ENCODE results near the gene MIPOL1. TPM values are rescaled to one million over a fixed set of nuclear protein-coding genes. Genes with fewer than 3 reads are reported as not detected.

The MIPOL1 gene
- total and polyA plus RNA-seq, 5 donors = 3.9 to 13.2 (median 11.3) TPM

GRCh38 chr14:37594971-37595808 lies 397.5 kb downstream of the MIPOL1 start, which contains the start of the genes FOXA1 and TTC6:
TSS of gene FOXA1 (minus strand) at chr14:37595249. CDS start at chr14:37594972, 277 bp downstream.
TSS of gene TTC6 (plus strand) at chr14:37595629. CDS start at chr14:37622065, 26,436 bp downstream.
- ATAC-seq = peak in 1 of 2 donors; percentile 27
- Histone ChIP-seq H3K9me3 (ENCODE audit: control insufficient read depth, low read length) (no peaks in the 10 kb centered on the region), H3K27me3 (ENCODE audit: control insufficient read depth, insufficient read depth) (peaks cover 3% of the 10 kb centered on the region), H3K27ac (ENCODE audit: low read length) (no peak within 1 kb of the TSS), H3K4me3 (ENCODE audit: low read length) (peak within 1 kb of the TSS; percentile 67), H3K4me1 (ENCODE audit: control insufficient read depth, insufficient read depth, low read length) (peaks cover 2% of the 10 kb centered on the region)
- WGBS = 2% methylated on average over 92 of the region's 92 CpGs
- peak in 2 of 3 donors; percentile 40 to 54 for DNase-seq
- intact Hi-C loops (cut with DNase I) = no loop called here

GRCh38 chr14:37595809-37596621 lies 398.3 kb downstream of the MIPOL1 start:
- Histone ChIP-seq H3K9me3 (ENCODE audit: control insufficient read depth, low read length) (no peaks in the 10 kb centered on the region), H3K27ac (ENCODE audit: low read length) (no peak overlapping the region), H3K4me1 (ENCODE audit: control insufficient read depth, insufficient read depth, low read length) (peaks cover 2% of the 10 kb centered on the region), H3K27me3 (ENCODE audit: control insufficient read depth, insufficient read depth) (no peaks in the 10 kb centered on the region), H3K4me3 (ENCODE audit: low read length) (peak overlapping the region; percentile 67)
- ATAC-seq = peak in 1 of 2 donors; percentile 22
- peak in 2 of 3 donors; percentile 21 to 37 for DNase-seq
- intact Hi-C loops (cut with DNase I) = no loop called here
- 4% methylated on average over 46 of the region's 46 CpGs for WGBS

- DNase-seq = no peak
- intact Hi-C loops (cut with DNase I) = no loop called here
- H3K9me3 ChIP-seq (ENCODE audit: control insufficient read depth, low read length) = no peaks in the 10 kb centered on the region
- peaks cover 2% of the 10 kb centered on the region for H3K4me1 ChIP-seq (ENCODE audit: control insufficient read depth, insufficient read depth, low read length)
- H3K27me3 ChIP-seq (ENCODE audit: control insufficient read depth, insufficient read depth) = peaks cover 4% of the 10 kb centered on the region
- 12% methylated on average over 7 of the region's 7 CpGs for WGBS
- H3K27ac ChIP-seq (ENCODE audit: low read length) = no peak overlapping the region
- no peak overlapping the region for H3K4me3 ChIP-seq (ENCODE audit: low read length)
- ATAC-seq = no peak
These were observed 399.2 kb downstream of the MIPOL1 start for GRCh38 chr14:37596790-37597472.

DNA sequence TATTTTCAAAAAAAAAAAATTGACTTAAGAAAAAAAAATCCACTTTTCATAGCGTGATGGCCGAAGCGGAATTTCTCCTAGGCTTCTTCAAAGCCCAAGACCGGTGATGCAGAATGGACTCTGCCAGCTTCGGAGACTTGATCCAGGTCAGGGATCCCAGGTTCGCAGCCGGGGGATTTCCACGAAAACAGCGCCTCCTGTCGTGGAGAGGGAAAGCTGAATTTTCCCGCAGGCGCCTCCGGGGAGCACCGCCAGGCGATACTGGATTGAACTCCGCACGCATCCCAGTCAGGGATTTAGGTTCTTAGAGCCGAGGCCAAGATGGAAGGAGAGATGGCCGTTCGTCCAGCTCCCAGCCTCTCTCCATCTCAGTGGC lies 399.8 kb downstream of the MIPOL1 start:
- no peak for ATAC-seq
- WGBS = 6% methylated on average over 20 of the region's 20 CpGs
- intact Hi-C loops (cut with DNase I) = no loop called here

DNA sequence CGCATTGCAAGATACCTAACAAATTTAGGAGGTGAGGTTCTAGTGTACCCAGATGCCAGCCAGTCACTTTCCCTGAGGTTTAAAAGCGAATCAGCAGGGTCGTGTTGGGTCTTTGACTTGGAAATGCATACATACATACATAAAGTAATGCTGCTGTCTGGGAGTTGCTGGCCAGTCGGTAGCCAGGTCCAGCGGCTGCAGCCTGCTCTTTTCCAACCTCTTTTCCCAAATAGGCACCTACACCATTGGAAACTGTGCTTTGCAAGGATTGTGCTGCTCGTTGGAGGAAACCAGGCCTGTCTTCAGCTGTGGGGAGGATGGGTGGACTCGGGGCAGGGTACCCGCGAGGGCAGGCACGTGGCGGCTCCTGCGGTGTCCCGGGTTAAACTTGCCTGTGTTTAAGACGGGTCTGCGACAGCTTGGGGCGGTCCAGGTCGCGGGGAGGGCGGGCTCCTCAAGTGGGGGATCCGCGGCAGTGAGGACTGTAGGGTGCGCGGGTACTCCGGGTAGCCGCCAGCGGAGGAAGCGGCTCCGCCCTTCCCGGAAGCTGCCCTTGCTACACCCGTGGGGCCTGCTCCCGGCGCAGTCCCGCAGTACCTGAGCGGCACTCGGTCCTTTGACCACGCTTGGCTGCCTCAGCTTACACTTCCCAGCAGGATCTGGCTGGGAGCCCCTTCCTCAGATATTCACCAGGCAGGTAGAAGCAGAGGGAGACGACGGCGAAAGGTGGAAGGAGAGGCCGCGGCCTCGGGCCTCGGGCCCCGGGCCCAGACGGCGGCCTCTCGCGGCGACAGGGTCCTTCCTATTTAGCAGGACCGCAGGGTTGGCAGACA lies 400.4 kb downstream of the MIPOL1 start:
- peak; percentile 20 to 60 for ATAC-seq
- Histone ChIP-seq H3K4me1 (ENCODE audit: control insufficient read depth, insufficient read depth, low read length) (peaks cover 2% of the 10 kb centered on the region), H3K27me3 (ENCODE audit: control insufficient read depth, insufficient read depth) (peaks cover 4% of the 10 kb centered on the region), H3K27ac (ENCODE audit: low read length) (no peak overlapping the region), H3K4me3 (ENCODE audit: low read length) (peak overlapping the region; percentile 21), H3K9me3 (ENCODE audit: control insufficient read depth, low read length) (no peaks in the 10 kb centered on the region)
- peak in 2 of 3 donors; percentile 25 to 30 for DNase-seq
- intact Hi-C loops (cut with DNase I) = no loop called here
- 4% methylated on average over 50 of the region's 50 CpGs for WGBS

More for the DNA sequence above, 399.8 kb downstream of the MIPOL1 start:
- H3K27me3 ChIP-seq (ENCODE audit: control insufficient read depth, insufficient read depth) = peaks cover 4% of the 10 kb centered on the region
- H3K27ac ChIP-seq (ENCODE audit: low read length) = no peak overlapping the region
- H3K9me3 ChIP-seq (ENCODE audit: control insufficient read depth, low read length) = no peaks in the 10 kb centered on the region
- peak in 1 of 3 donors; percentile 14 for DNase-seq
- peaks cover 2% of the 10 kb centered on the region for H3K4me1 ChIP-seq (ENCODE audit: control insufficient read depth, insufficient read depth, low read length)
- H3K4me3 ChIP-seq (ENCODE audit: low read length) = no peak overlapping the region

- H3K27ac ChIP-seq (ENCODE audit: low read length) = no peak overlapping the region
- intact Hi-C loops (cut with DNase I) = no loop called here
- H3K9me3 ChIP-seq (ENCODE audit: control insufficient read depth, low read length) = no peaks in the 10 kb centered on the region
- WGBS = 10% methylated on average over 36 of the region's 36 CpGs
- peaks cover 4% of the 10 kb centered on the region for H3K27me3 ChIP-seq (ENCODE audit: control insufficient read depth, insufficient read depth)
- H3K4me1 ChIP-seq (ENCODE audit: control insufficient read depth, insufficient read depth, low read length) = peaks cover 2% of the 10 kb centered on the region
- no peak for ATAC-seq
- H3K4me3 ChIP-seq (ENCODE audit: low read length) = no peak overlapping the region
- DNase-seq = peak in 1 of 3 donors; percentile 33
These were observed 401.2 kb downstream of the MIPOL1 start for GRCh38 chr14:37598747-37599506.

GRCh38 chr14:37599507-37600368 lies 402.0 kb downstream of the MIPOL1 start:
- Histone ChIP-seq H3K9me3 (ENCODE audit: control insufficient read depth, low read length) (no peaks in the 10 kb centered on the region), H3K27ac (ENCODE audit: low read length) (no peak overlapping the region), H3K27me3 (ENCODE audit: control insufficient read depth, insufficient read depth) (peaks cover 4% of the 10 kb centered on the region), H3K4me1 (ENCODE audit: control insufficient read depth, insufficient read depth, low read length) (peaks cover 2% of the 10 kb centered on the region), H3K4me3 (ENCODE audit: low read length) (no peak overlapping the region)
- intact Hi-C loops (cut with DNase I) = no loop called here
- DNase-seq (peak in 2 of 3 donors; percentile 26 to 45), ATAC-seq (peak in 1 of 2 donors; percentile 15)
- 2% methylated on average over 57 of the region's 57 CpGs for WGBS

- intact Hi-C loops (cut with DNase I) = no loop called here
- WGBS = 25% methylated on average over 4 of the region's 4 CpGs
- no peak overlapping the region for H3K4me3 ChIP-seq (ENCODE audit: low read length)
- no peak overlapping the region for H3K27ac ChIP-seq (ENCODE audit: low read length)
- peaks cover 2% of the 10 kb centered on the region for H3K4me1 ChIP-seq (ENCODE audit: control insufficient read depth, insufficient read depth, low read length)
- ATAC-seq = no peak
- H3K27me3 ChIP-seq (ENCODE audit: control insufficient read depth, insufficient read depth) = peaks cover 4% of the 10 kb centered on the region
- DNase-seq = no peak
- H3K9me3 ChIP-seq (ENCODE audit: control insufficient read depth, low read length) = no peaks in the 10 kb centered on the region
These were observed 403.4 kb downstream of the MIPOL1 start for GRCh38 chr14:37600880-37601741.

Measured in right cardiac atrium (tissue), 5 donors.